ENCODE results near the gene CFAP100. TPM values are rescaled to one million over a fixed set of nuclear protein-coding genes. Genes with fewer than 3 reads are reported as not detected.
A peak's percentile ranks its signal among the peaks of the same experiment; 100 is the strongest.

The CFAP100 gene
- total RNA-seq, 1 donor from 2014 or later = not detected

DNA sequence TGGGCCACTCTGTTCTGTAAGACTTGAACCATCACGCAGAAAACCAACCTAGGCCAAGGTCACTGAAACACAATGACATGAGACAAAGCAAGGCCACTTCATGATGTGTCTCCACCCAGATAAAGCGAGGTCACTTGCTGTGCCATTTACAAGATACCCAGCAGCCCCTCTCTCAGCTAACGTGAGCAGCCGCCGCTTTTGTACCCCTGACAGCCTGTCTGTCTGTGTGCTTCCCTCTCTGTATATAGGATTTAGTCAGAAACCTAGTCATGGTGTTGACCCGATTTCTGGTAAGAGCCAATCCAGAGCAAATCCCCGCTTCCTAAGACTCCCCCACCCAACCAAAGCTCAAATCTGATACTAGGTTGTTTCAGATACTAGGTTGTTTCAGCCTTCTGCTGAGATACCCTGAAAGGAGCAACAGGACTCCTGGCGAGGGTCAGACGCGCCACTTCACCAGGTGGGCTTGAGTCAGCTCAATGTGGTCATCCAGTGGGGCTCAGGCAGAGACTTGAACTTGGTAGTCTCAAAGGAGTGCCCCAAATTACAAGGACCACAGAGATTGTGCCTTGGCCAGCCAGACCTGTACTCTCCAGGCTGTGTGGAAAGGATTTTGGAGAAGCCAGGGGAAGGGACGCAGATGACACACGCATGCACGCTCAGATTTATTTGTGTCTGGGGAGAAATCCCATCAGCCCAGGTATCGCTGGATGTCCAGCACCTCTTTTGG is 84.0 kb downstream of the CFAP100 start:
- no peak overlapping the region for H3K27ac ChIP-seq
- H3K4me1 ChIP-seq = peaks cover 4% of the 10 kb centered on the region
- Mint-ChIP-seq H3K27ac (no peak overlapping the region), H3K4me1 (peaks cover 18% of the 10 kb centered on the region), H3K27me3 (ENCODE audit: insufficient read depth, low read depth) (peaks cover 7% of the 10 kb centered on the region), H3K9me3 (no peaks in the 10 kb centered on the region), H3K4me3 (no peak overlapping the region), H3K36me3 (no peaks in the 10 kb centered on the region)
- no peaks in the 10 kb centered on the region for H3K9me3 ChIP-seq (ENCODE audit: low read depth)
- H3K27me3 ChIP-seq = peaks cover 5% of the 10 kb centered on the region
- peaks cover 10% of the 10 kb centered on the region for H3F3A ChIP-seq (ENCODE audit: low read depth)
- no peak for DNase-seq (ENCODE audit: low spot score)
- no peak overlapping the region for H3K9ac ChIP-seq
- no peaks in the 10 kb centered on the region for H3K36me3 ChIP-seq
- TF ChIP-seq EZH2 (IDR thresholded peaks at IDR 0.05) (no peak), EZH2phosphoT487 (IDR thresholded peaks at IDR 0.05) (no peak)
- TF ChIP-seq, protein P1, sequence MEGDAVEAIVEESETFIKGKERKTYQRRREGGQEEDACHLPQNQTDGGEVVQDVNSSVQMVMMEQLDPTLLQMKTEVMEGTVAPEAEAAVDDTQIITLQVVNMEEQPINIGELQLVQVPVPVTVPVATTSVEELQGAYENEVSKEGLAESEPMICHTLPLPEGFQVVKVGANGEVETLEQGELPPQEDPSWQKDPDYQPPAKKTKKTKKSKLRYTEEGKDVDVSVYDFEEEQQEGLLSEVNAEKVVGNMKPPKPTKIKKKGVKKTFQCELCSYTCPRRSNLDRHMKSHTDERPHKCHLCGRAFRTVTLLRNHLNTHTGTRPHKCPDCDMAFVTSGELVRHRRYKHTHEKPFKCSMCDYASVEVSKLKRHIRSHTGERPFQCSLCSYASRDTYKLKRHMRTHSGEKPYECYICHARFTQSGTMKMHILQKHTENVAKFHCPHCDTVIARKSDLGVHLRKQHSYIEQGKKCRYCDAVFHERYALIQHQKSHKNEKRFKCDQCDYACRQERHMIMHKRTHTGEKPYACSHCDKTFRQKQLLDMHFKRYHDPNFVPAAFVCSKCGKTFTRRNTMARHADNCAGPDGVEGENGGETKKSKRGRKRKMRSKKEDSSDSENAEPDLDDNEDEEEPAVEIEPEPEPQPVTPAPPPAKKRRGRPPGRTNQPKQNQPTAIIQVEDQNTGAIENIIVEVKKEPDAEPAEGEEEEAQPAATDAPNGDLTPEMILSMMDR (IDR thresholded peaks at IDR 0.05) = no peak
- peaks cover 14% of the 10 kb centered on the region for H4K20me1 ChIP-seq (ENCODE audit: low read depth)
- H2AFZ ChIP-seq (replicated peaks) = no peak overlapping the region
- no peak overlapping the region for H3K4me3 ChIP-seq
- H3K4me2 ChIP-seq = no peak overlapping the region
- peaks cover 13% of the 10 kb centered on the region for H3K79me2 ChIP-seq (ENCODE audit: low read depth)

DNA sequence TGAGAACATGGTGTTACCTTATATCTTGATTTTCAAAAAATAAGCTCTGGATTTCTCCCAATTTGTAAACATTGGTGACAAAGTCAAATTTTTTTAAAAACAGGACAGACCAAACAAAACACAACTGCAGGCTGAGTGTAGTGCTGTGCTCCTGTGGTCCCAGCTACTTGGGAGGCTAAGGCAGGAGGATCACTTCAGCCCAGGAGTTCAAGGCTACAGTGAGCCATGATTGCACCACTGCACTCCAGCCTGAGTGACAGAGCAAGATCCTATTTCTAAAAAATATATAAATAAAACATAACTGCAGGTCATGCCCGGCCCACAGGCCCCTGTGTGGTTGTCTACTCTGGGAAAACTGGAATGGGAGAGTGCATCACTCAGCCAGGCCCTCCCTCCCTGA is 84.9 kb downstream of the CFAP100 start:
- Histone ChIP-seq H3K4me2 (no peak overlapping the region), H2AFZ (replicated peaks) (no peak overlapping the region), H4K20me1 (ENCODE audit: low read depth) (peaks cover 5% of the 10 kb centered on the region), H3K9me3 (ENCODE audit: low read depth) (no peaks in the 10 kb centered on the region), H3K27me3 (peaks cover 5% of the 10 kb centered on the region), H3F3A (ENCODE audit: low read depth) (peaks cover 10% of the 10 kb centered on the region), H3K4me1 (no peaks in the 10 kb centered on the region), H3K36me3 (no peaks in the 10 kb centered on the region), H3K79me2 (ENCODE audit: low read depth) (peaks cover 4% of the 10 kb centered on the region), H3K9ac (no peak overlapping the region), H3K4me3 (no peak overlapping the region), H3K27ac (no peak overlapping the region)
- H3K4me1 Mint-ChIP-seq = peaks cover 18% of the 10 kb centered on the region
- H3K27ac Mint-ChIP-seq = no peak overlapping the region
- H3K9me3 Mint-ChIP-seq = no peaks in the 10 kb centered on the region
- TF ChIP-seq, protein P1 (IDR thresholded peaks at IDR 0.05) = no peak
- TF ChIP-seq EZH2 (IDR thresholded peaks at IDR 0.05) (no peak), EZH2phosphoT487 (IDR thresholded peaks at IDR 0.05) (no peak)
- H3K27me3 Mint-ChIP-seq (ENCODE audit: insufficient read depth, low read depth) = peaks cover 9% of the 10 kb centered on the region
- DNase-seq (ENCODE audit: low spot score) = no peak
- no peaks in the 10 kb centered on the region for H3K36me3 Mint-ChIP-seq
- H3K4me3 Mint-ChIP-seq = no peak overlapping the region

DNA sequence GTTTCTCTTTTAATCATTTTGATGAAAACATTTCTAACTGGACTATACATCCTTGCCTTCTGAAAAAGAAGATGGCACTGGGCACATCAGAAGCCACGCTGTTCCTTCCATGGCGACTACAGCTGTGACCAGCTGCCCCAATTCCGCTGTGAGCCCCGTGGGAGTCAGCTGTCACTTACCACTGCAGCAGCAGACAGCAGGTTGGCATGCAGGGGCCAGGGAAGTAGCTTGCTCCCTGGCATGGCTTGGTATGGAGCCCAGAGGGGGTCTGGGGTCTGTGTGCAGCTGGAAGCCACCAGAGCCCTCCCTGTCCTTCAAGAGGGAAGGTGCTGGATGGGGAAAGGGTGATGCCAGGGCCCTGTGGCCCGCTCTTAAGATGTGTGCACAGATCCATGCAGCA is 85.5 kb downstream of the CFAP100 start:
- no peaks in the 10 kb centered on the region for H3K4me1 ChIP-seq
- H3K4me2 ChIP-seq = no peak overlapping the region
- H3K27me3 ChIP-seq = peaks cover 5% of the 10 kb centered on the region
- no peaks in the 10 kb centered on the region for H3K79me2 ChIP-seq (ENCODE audit: low read depth)
- peaks cover 9% of the 10 kb centered on the region for H3K27me3 Mint-ChIP-seq (ENCODE audit: insufficient read depth, low read depth)
- H3K36me3 Mint-ChIP-seq = no peaks in the 10 kb centered on the region
- H3K4me3 ChIP-seq = no peak overlapping the region
- no peak overlapping the region for H3K4me3 Mint-ChIP-seq
- no peak for DNase-seq (ENCODE audit: low spot score)
- peaks cover 5% of the 10 kb centered on the region for H3F3A ChIP-seq (ENCODE audit: low read depth)
- no peak overlapping the region for H3K9ac ChIP-seq
- no peaks in the 10 kb centered on the region for H3K9me3 ChIP-seq (ENCODE audit: low read depth)
- H3K9me3 Mint-ChIP-seq = no peaks in the 10 kb centered on the region
- peak overlapping the region; percentile 39 for H3K27ac Mint-ChIP-seq
- no peaks in the 10 kb centered on the region for H4K20me1 ChIP-seq (ENCODE audit: low read depth)
- no peaks in the 10 kb centered on the region for H3K36me3 ChIP-seq
- TF ChIP-seq EZH2 (IDR thresholded peaks at IDR 0.05) (no peak), EZH2phosphoT487 (IDR thresholded peaks at IDR 0.05) (no peak)
- TF ChIP-seq, protein P1 (IDR thresholded peaks at IDR 0.05) = no peak
- no peak overlapping the region for H3K27ac ChIP-seq
- peaks cover 24% of the 10 kb centered on the region for H3K4me1 Mint-ChIP-seq
- H2AFZ ChIP-seq (replicated peaks) = no peak overlapping the region

Measured in neural progenitor cell (in vitro differentiated cells).